Forelimb muscle (tissue), 1 donor: Measurements from ENCODE around the gene MAPKAP1. TPM values are rescaled to one million over a fixed set of nuclear protein-coding genes. Genes with fewer than 3 reads are reported as not detected.

ENCODE experiments used
- DNase-seq: peaks from one replicate; pipeline ENCODE4 v3.0.0-alpha.2; 2013; ENCODE audit warnings: low read depth
- polyA plus RNA-seq: library from polyadenylated mRNA; unstranded; fragments of 120-200 nt; gene quantifications from one replicate; pipeline ENCODE4 v1.2.1, GENCODE V29; 2013; ENCODE audit not compliant: insufficient read length

The MAPKAP1 gene
- polyA plus RNA-seq, 1 donor = 67.7 TPM

GRCh38 chr9:125387861-125388524, 319.0 kb downstream of the MAPKAP1 start:
- DNase-seq = no peak

Other genes with a start within 250 kb of the MAPKAP1 start
- gene PBX3, start 40.2 kb upstream of the MAPKAP1 start, polyA plus RNA-seq = 11.2 TPM